Activated naive CD4-positive, alpha-beta T cell treated with anti-CD3 and anti-CD28 coated beads, Interleukin-2, amount 50 U/mL, for 24 hours (primary cell): ENCODE results near the gene ATG9A.

Source experiments
- H3K27ac Mint-ChIP-seq: one replicate; pipeline ENCODE4 v1.8.0; 2021; ENCODE audit warnings: mild to moderate bottlenecking, mixed read lengths
- H3K27me3 Mint-ChIP-seq: one replicate; pipeline ENCODE4 v1.8.0; 2021; ENCODE audit warnings: mixed read lengths
- H3K36me3 Mint-ChIP-seq: one replicate; pipeline ENCODE4 v1.8.0; 2021; ENCODE audit warnings: mixed read lengths
- H3K4me1 Mint-ChIP-seq: one replicate; pipeline ENCODE4 v1.8.0; 2021; ENCODE audit warnings: mixed read lengths
- H3K4me3 Mint-ChIP-seq: one replicate; pipeline ENCODE4 v1.8.0; 2021; ENCODE audit warnings: mild to moderate bottlenecking, mixed read lengths
- H3K9me3 Mint-ChIP-seq: one replicate; pipeline ENCODE4 v1.8.0; 2021; ENCODE audit warnings: mixed read lengths

The ATG9A gene

DNA sequence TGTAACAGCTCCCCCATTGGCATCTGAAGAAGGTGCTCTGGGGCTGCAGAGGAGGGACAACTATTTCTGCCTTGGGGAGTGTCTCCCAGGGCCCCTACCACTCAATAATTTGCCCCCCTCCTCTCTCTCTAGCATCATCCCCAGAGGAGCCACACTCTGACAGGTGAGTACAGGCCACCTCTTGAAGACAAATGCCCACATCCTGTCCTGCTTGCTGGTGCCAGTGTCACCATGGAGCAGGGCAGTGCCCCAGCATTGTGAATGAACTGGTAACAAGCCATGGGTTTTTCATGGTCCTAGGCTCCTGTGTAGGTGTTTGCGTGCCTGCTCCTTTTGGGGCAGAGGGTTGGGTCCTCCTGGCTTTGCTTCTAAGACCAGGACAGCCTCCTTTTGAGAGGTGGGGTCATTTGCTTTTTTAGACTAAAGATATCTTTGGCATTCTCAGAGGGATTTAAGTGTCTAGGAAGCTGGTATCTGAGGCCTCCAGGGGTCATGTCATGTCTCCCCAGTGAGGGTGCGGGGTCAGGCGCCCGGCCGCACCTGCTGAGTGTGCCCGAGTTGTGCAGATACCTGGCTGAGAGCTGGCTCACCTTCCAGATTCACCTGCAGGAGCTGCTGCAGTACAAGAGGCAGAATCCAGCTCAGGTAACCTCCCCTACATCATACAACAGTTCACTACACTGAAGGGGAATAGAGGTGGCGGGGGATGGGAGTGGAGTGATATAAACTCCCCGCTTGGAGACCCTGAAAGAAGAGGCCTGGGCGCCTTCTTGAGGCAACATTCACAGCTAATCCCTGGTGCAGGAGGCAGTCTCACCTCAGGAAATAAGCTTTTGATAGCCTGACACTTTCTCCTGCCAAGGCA is 49.6 kb downstream of the ATG9A start:
- Mint-ChIP-seq H3K36me3 (peaks cover 4% of the 10 kb centered on the region), H3K4me3 (peak overlapping the region; percentile 92), H3K27ac (peak overlapping the region; percentile 95), H3K4me1 (peaks cover 61% of the 10 kb centered on the region), H3K9me3 (no peaks in the 10 kb centered on the region), H3K27me3 (no peaks in the 10 kb centered on the region)

DNA sequence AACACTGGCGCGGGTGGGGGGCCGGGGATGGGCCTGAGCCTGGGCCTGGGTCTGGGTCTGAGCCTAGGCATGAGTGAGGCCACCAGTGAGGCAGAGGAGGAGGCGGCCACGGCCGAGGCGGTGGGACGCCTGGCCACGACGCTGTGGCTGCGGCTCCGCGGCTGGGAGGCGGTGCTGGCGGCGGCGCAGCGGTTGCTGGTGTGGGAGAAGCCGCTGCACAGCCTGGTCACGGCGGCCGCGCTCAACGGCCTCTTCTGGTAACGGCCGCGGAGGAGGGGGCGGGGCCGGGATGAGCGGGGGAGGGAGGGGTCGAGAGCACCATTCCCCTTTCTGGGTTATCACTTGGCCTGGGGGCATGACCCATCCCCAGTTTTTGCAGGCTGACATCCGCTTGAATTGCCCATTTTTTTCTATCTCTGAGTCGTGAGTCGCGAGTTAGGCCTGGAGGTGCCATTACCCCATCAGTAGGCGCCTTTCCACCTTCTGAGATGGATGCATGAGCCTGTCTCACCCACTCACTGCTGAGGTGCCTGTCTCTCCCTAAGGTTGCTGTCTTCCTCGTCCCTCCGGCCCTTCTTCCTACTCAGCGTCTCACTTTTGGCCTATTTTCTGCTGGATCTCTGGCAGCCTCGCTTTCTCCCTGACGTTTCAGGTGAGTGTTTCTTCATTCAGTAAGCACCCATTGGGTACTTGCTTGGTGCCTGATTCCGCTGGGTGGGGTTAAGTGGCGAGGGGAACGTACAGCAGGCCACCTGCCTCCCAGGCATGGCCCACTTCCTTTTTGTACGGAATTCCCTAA is 50.9 kb downstream of the ATG9A start:
- Mint-ChIP-seq H3K4me3 (peak overlapping the region; percentile 92), H3K27ac (peak overlapping the region; percentile 95), H3K4me1 (peaks cover 72% of the 10 kb centered on the region), H3K36me3 (peaks cover 10% of the 10 kb centered on the region), H3K9me3 (no peaks in the 10 kb centered on the region), H3K27me3 (no peaks in the 10 kb centered on the region)

DNA sequence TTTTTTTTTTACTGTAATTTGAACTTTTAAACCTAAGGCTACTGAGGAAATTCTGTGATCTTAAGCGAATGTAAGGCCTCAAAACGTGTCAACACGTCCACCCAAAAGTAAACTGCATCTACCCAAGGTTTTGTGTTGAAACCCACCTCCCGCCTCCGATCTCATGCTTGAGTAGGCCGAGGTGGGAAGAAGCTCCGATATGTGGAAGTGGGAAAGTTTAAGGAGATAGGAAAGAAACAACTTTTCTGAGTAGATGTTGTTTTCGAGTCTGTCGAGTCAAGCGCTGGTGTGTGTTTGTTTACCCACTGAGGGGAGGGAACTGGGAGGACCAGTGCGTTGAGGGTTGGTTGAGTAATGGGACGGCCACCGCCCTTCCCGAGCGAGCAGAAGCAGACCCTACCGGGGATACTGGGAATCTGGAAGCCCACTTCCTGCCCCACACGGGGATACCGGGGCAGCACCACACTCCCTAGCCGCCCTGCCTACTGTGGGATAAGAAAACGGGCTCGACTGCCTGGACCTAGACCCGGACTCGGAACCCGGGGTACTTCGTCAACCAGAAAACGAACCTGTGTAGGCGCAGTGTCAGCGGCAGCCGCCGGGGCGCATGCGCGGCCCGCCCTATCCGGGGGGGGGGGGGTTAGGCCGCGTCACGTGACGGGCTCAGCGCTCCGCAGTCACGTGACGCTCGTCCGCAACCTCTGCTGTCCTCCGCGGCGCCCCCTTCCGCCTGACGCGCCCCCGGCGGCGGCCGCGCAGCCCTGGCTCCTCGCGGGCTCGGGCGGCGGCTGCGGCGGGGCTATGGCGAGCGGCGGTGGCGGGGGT is 51.7 kb downstream of the ATG9A start, which contains the start of gene RETREG2:
Gene RETREG2 (plus strand): TSS at position 724 of the 825 bp plus-strand sequence. CDS start 78 bp downstream, at position 802.
- no peaks in the 10 kb centered on the region for H3K9me3 Mint-ChIP-seq
- H3K4me3 Mint-ChIP-seq: peak within 1 kb of the TSS; percentile 99
- H3K27me3 Mint-ChIP-seq: no peaks in the 10 kb centered on the region
- H3K36me3 Mint-ChIP-seq: peaks cover 10% of the 10 kb centered on the region
- peak within 1 kb of the TSS; percentile 98 for H3K27ac Mint-ChIP-seq
- peaks cover 68% of the 10 kb centered on the region for H3K4me1 Mint-ChIP-seq

- Mint-ChIP-seq H3K4me3 (peak within 1 kb of the TSS; percentile 99), H3K36me3 (peaks cover 10% of the 10 kb centered on the region), H3K27me3 (no peaks in the 10 kb centered on the region), H3K9me3 (no peaks in the 10 kb centered on the region), H3K4me1 (peaks cover 60% of the 10 kb centered on the region), H3K27ac (peak within 1 kb of the TSS; percentile 98)
Measured at GRCh38 chr2:219176818-219177551, 52.5 kb downstream of the ATG9A start, which contains the start of gene CNPPD1. Gene CNPPD1, minus strand, starts transcription at chr2:219176925. Its CDS starts 97 bp downstream, at chr2:219176828.

GRCh38 chr2:219175928-219176817 is 53.3 kb downstream of the ATG9A start:
- Mint-ChIP-seq H3K36me3 (peaks cover 8% of the 10 kb centered on the region), H3K27me3 (no peaks in the 10 kb centered on the region), H3K9me3 (no peaks in the 10 kb centered on the region), H3K4me3 (peak overlapping the region; percentile 99), H3K27ac (peak overlapping the region; percentile 72), H3K4me1 (peaks cover 55% of the 10 kb centered on the region)

GRCh38 chr2:219175486-219175885 is 54.0 kb downstream of the ATG9A start:
- peaks cover 49% of the 10 kb centered on the region for H3K4me1 Mint-ChIP-seq
- peaks cover 6% of the 10 kb centered on the region for H3K36me3 Mint-ChIP-seq

GRCh38 chr2:219174801-219175200 is 54.6 kb downstream of the ATG9A start:
- Mint-ChIP-seq H3K4me1 (peaks cover 44% of the 10 kb centered on the region), H3K36me3 (peaks cover 6% of the 10 kb centered on the region), H3K4me3 (peak overlapping the region; percentile 99)

More at GRCh38 chr2:219175486-219175885, 54.0 kb downstream of the ATG9A start:
- H3K4me3 Mint-ChIP-seq: peak overlapping the region; percentile 99
- peak overlapping the region; percentile 72 for H3K27ac Mint-ChIP-seq
- no peaks in the 10 kb centered on the region for H3K9me3 Mint-ChIP-seq
- no peaks in the 10 kb centered on the region for H3K27me3 Mint-ChIP-seq

GRCh38 chr2:219174146-219174545 is 55.3 kb downstream of the ATG9A start:
- H3K36me3 Mint-ChIP-seq: peaks cover 6% of the 10 kb centered on the region
- no peaks in the 10 kb centered on the region for H3K27me3 Mint-ChIP-seq
- H3K27ac Mint-ChIP-seq: peak overlapping the region; percentile 96
- peak overlapping the region; percentile 99 for H3K4me3 Mint-ChIP-seq
- peaks cover 38% of the 10 kb centered on the region for H3K4me1 Mint-ChIP-seq
- no peaks in the 10 kb centered on the region for H3K9me3 Mint-ChIP-seq

More at GRCh38 chr2:219174801-219175200, 54.6 kb downstream of the ATG9A start:
- Mint-ChIP-seq H3K9me3 (no peaks in the 10 kb centered on the region), H3K27ac (peak overlapping the region; percentile 96), H3K27me3 (no peaks in the 10 kb centered on the region)

- Mint-ChIP-seq H3K27ac (no peak overlapping the region), H3K4me1 (peaks cover 32% of the 10 kb centered on the region)
Measured at GRCh38 chr2:219173176-219173575, 56.3 kb downstream of the ATG9A start.

GRCh38 chr2:219172231-219173154 is 56.9 kb downstream of the ATG9A start:
- H3K36me3 Mint-ChIP-seq: peaks cover 6% of the 10 kb centered on the region
- H3K27me3 Mint-ChIP-seq: no peaks in the 10 kb centered on the region
- H3K4me3 Mint-ChIP-seq: no peak overlapping the region
- peaks cover 29% of the 10 kb centered on the region for H3K4me1 Mint-ChIP-seq
- no peaks in the 10 kb centered on the region for H3K9me3 Mint-ChIP-seq
- no peak overlapping the region for H3K27ac Mint-ChIP-seq

More at GRCh38 chr2:219173176-219173575, 56.3 kb downstream of the ATG9A start:
- Mint-ChIP-seq H3K36me3 (peaks cover 6% of the 10 kb centered on the region), H3K9me3 (no peaks in the 10 kb centered on the region), H3K4me3 (no peak overlapping the region), H3K27me3 (no peaks in the 10 kb centered on the region)

DNA sequence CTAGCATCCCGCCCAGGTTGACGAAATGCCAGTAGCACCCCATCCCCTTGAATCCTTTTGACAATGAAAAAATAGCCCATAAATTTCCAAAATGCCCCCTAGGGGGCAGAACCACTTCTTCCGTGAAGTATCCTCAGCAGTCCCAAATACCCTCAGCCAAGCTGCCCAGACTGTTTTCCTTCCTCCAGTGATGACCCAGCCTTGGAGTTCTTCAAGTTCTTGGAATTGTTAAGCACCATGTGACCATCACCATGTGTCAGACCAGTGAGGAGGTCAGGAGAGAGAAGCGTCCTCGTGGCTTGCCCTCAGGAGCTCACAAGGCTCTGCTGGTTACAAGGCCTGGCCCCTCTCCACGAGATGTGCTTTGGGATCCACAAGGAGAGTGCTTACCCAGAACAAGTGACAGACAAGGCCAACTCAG is 58.2 kb downstream of the ATG9A start:
- Mint-ChIP-seq H3K4me3 (no peak overlapping the region), H3K27ac (no peak overlapping the region), H3K4me1 (peaks cover 27% of the 10 kb centered on the region), H3K27me3 (no peaks in the 10 kb centered on the region), H3K36me3 (peaks cover 6% of the 10 kb centered on the region), H3K9me3 (no peaks in the 10 kb centered on the region)

DNA sequence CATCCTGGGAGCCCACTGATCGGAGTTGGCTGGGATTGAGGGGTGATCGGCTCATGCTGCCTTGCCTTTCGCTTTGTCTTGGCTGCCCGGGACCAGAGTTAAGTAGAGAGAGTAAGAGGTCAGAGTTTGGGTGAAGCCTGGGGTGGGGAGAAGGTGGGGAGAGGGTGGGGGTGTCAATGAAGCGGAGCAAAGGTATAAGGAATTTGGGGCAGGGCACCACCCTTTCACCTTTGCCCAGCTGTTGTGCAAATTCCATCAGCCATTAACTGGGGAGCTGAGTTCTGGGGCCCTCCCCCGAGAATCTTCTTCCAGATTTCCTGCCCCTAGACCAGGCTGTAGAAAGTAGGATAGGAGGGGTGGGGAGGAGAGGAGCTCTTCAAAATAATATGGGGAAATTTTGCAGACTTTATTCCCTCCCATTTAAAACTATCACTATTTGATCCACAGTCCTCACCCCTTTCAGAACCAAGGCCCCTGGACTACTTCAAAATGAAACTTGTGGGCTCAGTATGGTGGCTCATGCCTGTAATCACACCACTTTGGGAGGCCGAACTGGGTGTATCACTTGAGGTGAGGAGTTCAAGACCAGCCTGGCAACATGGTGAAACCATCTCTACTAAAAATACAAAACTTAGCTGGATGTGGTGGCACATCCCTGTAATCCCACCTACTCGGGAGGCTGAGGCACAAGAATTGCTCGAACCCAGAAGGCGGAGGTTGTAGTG is 59.3 kb downstream of the ATG9A start, which contains the start of gene SLC23A3:
Gene SLC23A3 (minus strand): TSS at position 100 of the 725 bp plus-strand sequence. CDS start 45 bp downstream, at position 55.
- peaks cover 17% of the 10 kb centered on the region for H3K4me1 Mint-ChIP-seq
- peaks cover 6% of the 10 kb centered on the region for H3K36me3 Mint-ChIP-seq
- H3K4me3 Mint-ChIP-seq: no peak within 1 kb of the TSS
- H3K9me3 Mint-ChIP-seq: no peaks in the 10 kb centered on the region
- H3K27ac Mint-ChIP-seq: peak within 1 kb of the TSS; percentile 68
- no peaks in the 10 kb centered on the region for H3K27me3 Mint-ChIP-seq
